Caco-2 (cell line): ENCODE measurements around the gene CAPN11. TPM values are rescaled to one million over a fixed set of nuclear protein-coding genes. Genes with fewer than 3 reads are reported as not detected.
A peak's percentile ranks its signal among the peaks of the same experiment; 100 is the strongest.

Experiments used
- BruUV-seq: library from RNA; stranded (reverse); fragments of 400-500 nt; replicated peaks from 2 replicates; lab custom pipeline; 2021; lab: Mats Ljungman, UMichigan
- CTCF ChIA-PET: fragments of 300-600 bp; sonication (Branson Sonifier 250); formaldehyde crosslinking; loops from one replicate; lab custom pipeline; 2022; ENCODE audit warnings: antibody characterized with exemption; lab: Charles Lee
- POLR2A ChIA-PET: fragments of 300-600 bp; sonication (Branson Sonifier 250); formaldehyde crosslinking; loops from one replicate; lab custom pipeline; 2022; ENCODE audit warnings: antibody characterized with exemption; lab: Charles Lee
- DNase-seq, 2 experiments: peaks; one replicate each; pipeline versions ENCODE4 v3.0.0 to v3.0.0-alpha.2; 2020 to 2022
- H3K27me3 ChIP-seq: replicated peaks from 2 replicates; pipeline ENCODE4 v1.6.0; 2011; ENCODE audit warnings: low read length; ENCODE audit not compliant: control insufficient read depth, insufficient read depth
- H3K36me3 ChIP-seq: 2 replicates; pipeline ENCODE4 v1.5.1; 2011; ENCODE audit warnings: low read length; ENCODE audit not compliant: control insufficient read depth, insufficient read depth
- H3K4me1 ChIP-seq: fragments of 250-450 bp; sonication (Bioruptor Pico); 2 replicates; pipeline ENCODE4 v1.5.1; 2020; ENCODE audit warnings: mild to moderate bottlenecking
- H3K4me3 ChIP-seq: 2 replicates; pipeline ENCODE4 v1.5.1; 2011; ENCODE audit warnings: low read depth, mild to moderate bottlenecking, control low read depth, low read length
- H3K9me3 ChIP-seq: fragments of 250-450 bp; sonication (Bioruptor Pico); 2 replicates; pipeline ENCODE4 v1.5.1; 2020; ENCODE audit warnings: mild to moderate bottlenecking, moderate library complexity
- H3K27ac Mint-ChIP-seq: one replicate; pipeline ENCODE4 v1.8.0; 2022; ENCODE audit warnings: mixed read lengths; ENCODE audit not compliant: unreplicated experiment
- H3K27me3 Mint-ChIP-seq: one replicate; pipeline ENCODE4 v1.8.0; 2022; ENCODE audit warnings: mixed read lengths; ENCODE audit not compliant: insufficient read depth, unreplicated experiment
- H3K36me3 Mint-ChIP-seq: one replicate; pipeline ENCODE4 v1.8.0; 2022; ENCODE audit warnings: mild to moderate bottlenecking, mixed read lengths; ENCODE audit not compliant: insufficient read depth, unreplicated experiment
- H3K4me1 Mint-ChIP-seq: one replicate; pipeline ENCODE4 v1.8.0; 2022; ENCODE audit warnings: low read depth, mixed read lengths; ENCODE audit not compliant: unreplicated experiment
- H3K4me3 Mint-ChIP-seq: one replicate; pipeline ENCODE4 v1.8.0; 2022; ENCODE audit warnings: mild to moderate bottlenecking, moderate library complexity, mixed read lengths; ENCODE audit not compliant: unreplicated experiment
- H3K9me3 Mint-ChIP-seq: one replicate; pipeline ENCODE4 v1.8.0; 2022; ENCODE audit warnings: mixed read lengths; ENCODE audit not compliant: unreplicated experiment
- CTCF ChIP-seq, 2 experiments: fragments of 200-600 bp in 1 of 2; IDR thresholded peaks; 1 replicate in 1 of 2; 2 replicates in 1 of 2; pipeline versions ENCODE4 v1.5.1 to v1.8.0; 2011 to 2022; ENCODE audit warnings: antibody characterized with exemption in 1 of 2, control low read depth in 1 of 2, inconsistent platforms in 1 of 2, low read depth in 1 of 2, low read length in 1 of 2, mild to moderate bottlenecking in 1 of 2, moderate library complexity in 1 of 2; ENCODE audit not compliant: insufficient read depth in 1 of 2, severe bottlenecking in 1 of 2, unreplicated experiment in 1 of 2
- intact Hi-C: fragments of 100-400 bp; cut with micrococcal nuclease; formaldehyde crosslinking; loops from one replicate; pipeline ENCODE4 v1.10.0; 2022; ENCODE audit not compliant: unreplicated experiment
- total RNA-seq: library from RNA; stranded (reverse); gene quantifications from 2 replicates; pipeline ENCODE4 v1.2.3, GENCODE V29; 2022

The CAPN11 gene
- total RNA-seq, 1 experiment from 2014 or later, result not detected

- Mint-ChIP-seq H3K4me3 (no peak overlapping the region), H3K4me1 (peaks cover 13% of the 10 kb centered on the region), H3K27me3 (no peaks in the 10 kb centered on the region), H3K36me3 (peaks cover 6% of the 10 kb centered on the region), H3K9me3 (no peaks in the 10 kb centered on the region), H3K27ac (peak overlapping the region; percentile 50)
- Histone ChIP-seq H3K4me1 (peaks cover 17% of the 10 kb centered on the region), H3K4me3 (no peak overlapping the region), H3K27me3 (no peaks in the 10 kb centered on the region), H3K36me3 (peaks cover 2% of the 10 kb centered on the region; the same call in 1 of the 2 replicates), H3K9me3 (no peaks in the 10 kb centered on the region)
- no TSS peak for BruUV-seq
- POLR2A ChIA-PET, result interaction anchor here (1.0 to 1.1 kb wide), 3 partner anchors 30 to 99 kb away, joined by 3 to 4 read pairs (median 3); partner anchors contain the start of genes HSP90AB1, MRPL14 and TMEM63B
- CTCF ChIA-PET, result interaction anchor here (0.7 to 1.7 kb wide), 4 partner anchors 61 to 80 kb away, joined by 3 to 4 read pairs (median 3); partner anchors contain the start of gene SLC29A1
- intact Hi-C loops, result loop anchor here (2.0 kb wide), 1 partner anchor 60 kb away; no protein-coding TSS in a partner anchor
- no peak for DNase-seq
- TF ChIP-seq CTCF (IDR thresholded peaks at IDR 0.05; ENCODE audit: insufficient read depth in 1 of 2, low read depth in 1 of 2, low read length in 1 of 2, severe bottlenecking in 1 of 2, unreplicated experiment in 1 of 2), result no peak
Observed at GRCh38 chr6:44157152-44157521, 1.5 kb upstream of the CAPN11 start.

DNA sequence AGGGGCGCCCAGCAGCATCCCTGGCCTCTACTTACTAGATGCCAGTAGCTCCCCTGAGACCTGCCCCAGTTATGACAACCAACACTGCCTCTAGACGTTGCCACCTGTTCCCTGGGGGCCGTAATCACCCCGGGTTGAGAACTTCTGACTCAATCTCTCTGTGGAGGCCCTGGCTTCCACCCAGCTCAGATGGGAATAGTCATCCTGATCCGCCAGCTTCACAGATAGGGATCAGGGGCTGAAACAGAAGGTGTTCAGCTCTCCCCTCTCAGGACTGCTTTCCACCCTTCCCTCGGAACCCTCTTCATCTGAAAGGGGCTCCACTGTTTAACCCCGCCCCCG lies 3.3 kb downstream of the CAPN11 start:
- intact Hi-C loops, result no loop called here
- H3K9me3 Mint-ChIP-seq, result no peaks in the 10 kb centered on the region
- no peak overlapping the region for H3K27ac Mint-ChIP-seq
- no peak for TF ChIP-seq CTCF (IDR thresholded peaks at IDR 0.05; ENCODE audit: insufficient read depth in 1 of 2, low read depth in 1 of 2, low read length in 1 of 2, severe bottlenecking in 1 of 2, unreplicated experiment in 1 of 2)
- no peaks in the 10 kb centered on the region for H3K36me3 Mint-ChIP-seq
- no peak overlapping the region for H3K4me3 Mint-ChIP-seq
- Histone ChIP-seq H3K27me3 (no peaks in the 10 kb centered on the region), H3K4me3 (no peak overlapping the region), H3K9me3 (no peaks in the 10 kb centered on the region), H3K36me3 (no peaks in the 10 kb centered on the region), H3K4me1 (peaks cover 2% of the 10 kb centered on the region; the same call in 1 of the 2 replicates)
- no peak for DNase-seq
- H3K4me1 Mint-ChIP-seq, result peaks cover 2% of the 10 kb centered on the region
- H3K27me3 Mint-ChIP-seq, result no peaks in the 10 kb centered on the region
- ChIA-PET POLR2A (no interaction called here), CTCF (interaction anchor here (1.2 kb wide), 1 partner anchor 62 kb away, joined by 3 read pairs; no protein-coding TSS in a partner anchor)
- no TSS peak for BruUV-seq

- DNase-seq, result no peak
Observed at GRCh38 chr6:44162876-44163625, 4.4 kb downstream of the CAPN11 start.

More at GRCh38 chr6:44162876-44163625, 4.4 kb downstream of the CAPN11 start:
- Histone ChIP-seq H3K36me3 (no peaks in the 10 kb centered on the region), H3K4me1 (no peaks in the 10 kb centered on the region), H3K9me3 (no peaks in the 10 kb centered on the region), H3K4me3 (no peak overlapping the region), H3K27me3 (no peaks in the 10 kb centered on the region)
- Mint-ChIP-seq H3K4me3 (no peak overlapping the region), H3K36me3 (no peaks in the 10 kb centered on the region), H3K27ac (no peak overlapping the region), H3K4me1 (no peaks in the 10 kb centered on the region), H3K27me3 (no peaks in the 10 kb centered on the region), H3K9me3 (no peaks in the 10 kb centered on the region)
- intact Hi-C loops, result no loop called here
- BruUV-seq, result no TSS peak
- no peak for TF ChIP-seq CTCF (IDR thresholded peaks at IDR 0.05; ENCODE audit: insufficient read depth in 1 of 2, low read depth in 1 of 2, low read length in 1 of 2, severe bottlenecking in 1 of 2, unreplicated experiment in 1 of 2)
- ChIA-PET POLR2A (interaction anchor here (0.8 kb wide), 1 partner anchor 29 kb away, joined by 4 read pairs; no protein-coding TSS in a partner anchor), CTCF (interaction anchor here (1.0 kb wide), 1 partner anchor 61 kb away, joined by 3 read pairs; the partner anchor contains the start of gene SLC29A1)
